Activated T-cell treated with anti-CD3 and anti-CD28 coated beads, Interleukin-2, amount 50 U/mL, for 24 hours (primary cell): Measurements from ENCODE around the gene PRODH.
"Not testable (repeated sequence)": the region's sequence is repeated elsewhere in the genome, so short reads cannot be mapped to it uniquely, and the experiment has no call there.

ENCODE experiments used
- DNase-seq: peaks from one replicate; pipeline ENCODE4 v3.0.0-alpha.2; 2020
- H3K27ac Mint-ChIP-seq: 2 replicates; pipeline ENCODE4 v1.8.0; 2020; ENCODE audit warnings: mild to moderate bottlenecking, mixed read lengths
- H3K27me3 Mint-ChIP-seq: 2 replicates; pipeline ENCODE4 v1.8.0; 2020; ENCODE audit warnings: mixed read lengths
- H3K36me3 Mint-ChIP-seq: 2 replicates; pipeline ENCODE4 v1.8.0; 2020; ENCODE audit warnings: low read depth, mixed read lengths
- H3K4me1 Mint-ChIP-seq: 2 replicates; pipeline ENCODE4 v1.8.0; 2020; ENCODE audit warnings: low read depth, mixed read lengths
- H3K4me3 Mint-ChIP-seq: 2 replicates; pipeline ENCODE4 v1.8.0; 2020; ENCODE audit warnings: mild to moderate bottlenecking, moderate library complexity, mixed read lengths
- H3K9me3 Mint-ChIP-seq: 2 replicates; pipeline ENCODE4 v1.8.0; 2020; ENCODE audit warnings: mixed read lengths

Gene PRODH

DNA sequence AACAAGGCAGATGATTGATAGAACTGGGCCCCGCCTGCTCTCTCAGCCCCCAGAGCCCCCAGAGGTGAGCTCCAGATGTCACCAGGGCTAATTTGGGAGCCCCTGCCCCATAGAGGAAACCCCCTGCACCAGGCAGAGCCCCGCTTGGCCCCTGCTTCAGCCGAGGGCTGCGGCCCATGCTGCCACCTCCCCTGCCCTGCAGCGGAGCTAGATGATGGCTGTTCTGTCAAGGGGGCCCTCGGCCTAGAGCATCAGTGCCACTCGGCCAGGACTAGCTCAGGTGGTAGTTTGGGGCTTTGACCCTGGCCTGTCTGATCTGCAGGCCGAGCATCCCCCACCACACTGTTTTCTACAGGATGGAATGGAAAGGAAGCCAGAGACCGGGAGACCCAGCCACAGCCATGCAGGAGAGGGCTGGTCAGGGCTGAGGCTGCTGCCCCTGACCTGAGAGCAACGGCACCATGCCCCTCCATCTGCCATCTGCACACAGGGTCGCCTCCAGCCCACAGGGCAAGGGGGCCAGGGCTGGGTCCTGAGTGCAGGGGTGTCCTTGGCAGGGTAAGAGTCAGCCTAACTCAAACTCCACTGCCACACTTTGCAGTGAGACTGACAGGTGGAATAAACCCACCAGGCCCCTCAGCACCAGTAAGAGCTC, 24.2 kb upstream of the PRODH start:
- H3K36me3 Mint-ChIP-seq, H3K27me3 Mint-ChIP-seq, H3K4me3 Mint-ChIP-seq, H3K27ac Mint-ChIP-seq, DNase-seq, H3K9me3 Mint-ChIP-seq, H3K4me1 Mint-ChIP-seq: not testable (repeated sequence)

DNA sequence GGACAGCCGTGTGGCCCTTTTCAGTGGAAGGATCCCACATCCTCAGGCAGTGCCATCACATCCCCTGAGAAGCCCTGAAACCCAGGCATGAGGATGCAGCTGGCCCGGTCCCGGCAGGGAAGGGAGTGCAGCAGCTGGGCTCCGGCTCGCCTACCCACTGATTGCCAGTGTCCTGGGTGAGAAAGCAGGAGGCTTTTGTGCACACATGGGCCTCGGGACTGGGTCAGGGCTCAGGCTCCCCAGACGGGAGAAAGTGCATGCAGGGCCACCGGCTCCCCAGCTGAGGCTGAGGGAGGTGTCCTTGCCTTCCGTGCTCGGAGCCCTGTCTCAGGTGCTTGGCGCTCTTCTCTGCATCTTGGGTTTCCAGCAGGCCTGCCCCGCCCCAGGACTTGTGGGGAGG, 23.6 kb upstream of the PRODH start:
- H3K36me3 Mint-ChIP-seq, H3K27me3 Mint-ChIP-seq, H3K4me3 Mint-ChIP-seq, H3K27ac Mint-ChIP-seq, DNase-seq, H3K4me1 Mint-ChIP-seq, H3K9me3 Mint-ChIP-seq: not testable (repeated sequence)

DNA sequence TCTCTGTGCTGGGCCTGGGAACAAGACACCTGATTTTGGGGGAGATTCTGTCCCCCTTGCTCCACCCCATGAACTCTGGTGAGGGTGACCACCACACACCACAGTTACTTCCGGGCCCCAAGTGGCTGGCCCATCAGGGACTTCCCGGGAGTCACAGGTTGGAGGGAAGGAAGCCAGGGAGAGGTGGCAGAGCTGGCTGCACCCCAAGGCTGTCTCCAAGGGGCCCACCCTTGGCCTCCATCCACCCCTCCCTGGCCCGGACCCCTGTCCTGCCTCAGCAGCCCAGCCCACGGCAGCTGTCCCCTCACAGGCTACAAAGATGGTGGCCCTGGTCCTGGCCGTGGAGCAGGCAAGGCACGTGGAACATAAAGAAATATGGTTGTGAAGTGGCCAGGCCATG, 23.2 kb upstream of the PRODH start:
- not testable (repeated sequence) for H3K9me3 Mint-ChIP-seq, H3K27ac Mint-ChIP-seq, H3K36me3 Mint-ChIP-seq, H3K4me3 Mint-ChIP-seq, H3K4me1 Mint-ChIP-seq, H3K27me3 Mint-ChIP-seq
- peak; percentile 11 for DNase-seq

DNA sequence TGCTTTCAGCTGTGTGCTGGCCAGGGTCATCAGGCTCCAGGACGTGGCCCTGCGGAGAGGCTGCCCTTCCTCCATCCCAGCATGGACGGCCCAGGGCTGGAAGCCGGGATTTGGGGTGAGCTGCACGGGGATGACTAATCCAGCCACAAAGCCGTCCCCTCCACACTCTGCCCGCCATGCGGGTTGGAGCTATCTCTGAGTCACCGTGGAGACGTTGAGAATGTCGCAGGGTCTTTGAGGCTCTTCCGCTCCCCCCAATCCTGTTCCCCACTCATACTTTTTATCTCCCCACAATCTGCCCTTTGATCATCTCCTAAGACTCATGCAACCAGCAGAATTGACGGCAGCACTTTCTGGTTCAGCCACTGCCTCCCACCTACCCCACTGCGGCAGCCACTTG, 22.6 kb upstream of the PRODH start:
- peak overlapping the region; percentile 1 for H3K27ac Mint-ChIP-seq
- H3K4me3 Mint-ChIP-seq, H3K4me1 Mint-ChIP-seq, H3K9me3 Mint-ChIP-seq, H3K27me3 Mint-ChIP-seq, H3K36me3 Mint-ChIP-seq: not testable (repeated sequence)
- DNase-seq, result peak; percentile 31

DNA sequence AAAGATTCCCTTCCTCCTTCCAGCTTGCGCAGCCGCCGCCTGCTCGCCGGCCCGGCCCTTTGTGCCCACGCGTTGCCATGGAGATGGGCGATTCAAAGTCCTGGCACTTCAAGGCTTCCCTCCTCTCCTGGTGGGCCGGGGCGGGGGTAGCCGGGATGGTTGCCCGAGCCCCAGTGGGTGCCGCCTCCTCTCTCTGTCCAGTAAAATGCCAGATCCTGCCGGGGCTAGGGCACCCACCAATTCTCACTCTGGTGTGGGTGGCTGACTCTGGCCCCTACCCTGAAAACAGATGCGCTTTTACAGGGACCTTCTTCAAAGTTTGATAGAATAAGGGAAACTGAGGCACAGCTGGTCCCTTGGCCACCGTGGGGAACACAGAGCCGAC, 22.2 kb upstream of the PRODH start:
- not testable (repeated sequence) for H3K9me3 Mint-ChIP-seq, H3K4me3 Mint-ChIP-seq, H3K27me3 Mint-ChIP-seq, H3K27ac Mint-ChIP-seq, H3K36me3 Mint-ChIP-seq, H3K4me1 Mint-ChIP-seq, DNase-seq

DNA sequence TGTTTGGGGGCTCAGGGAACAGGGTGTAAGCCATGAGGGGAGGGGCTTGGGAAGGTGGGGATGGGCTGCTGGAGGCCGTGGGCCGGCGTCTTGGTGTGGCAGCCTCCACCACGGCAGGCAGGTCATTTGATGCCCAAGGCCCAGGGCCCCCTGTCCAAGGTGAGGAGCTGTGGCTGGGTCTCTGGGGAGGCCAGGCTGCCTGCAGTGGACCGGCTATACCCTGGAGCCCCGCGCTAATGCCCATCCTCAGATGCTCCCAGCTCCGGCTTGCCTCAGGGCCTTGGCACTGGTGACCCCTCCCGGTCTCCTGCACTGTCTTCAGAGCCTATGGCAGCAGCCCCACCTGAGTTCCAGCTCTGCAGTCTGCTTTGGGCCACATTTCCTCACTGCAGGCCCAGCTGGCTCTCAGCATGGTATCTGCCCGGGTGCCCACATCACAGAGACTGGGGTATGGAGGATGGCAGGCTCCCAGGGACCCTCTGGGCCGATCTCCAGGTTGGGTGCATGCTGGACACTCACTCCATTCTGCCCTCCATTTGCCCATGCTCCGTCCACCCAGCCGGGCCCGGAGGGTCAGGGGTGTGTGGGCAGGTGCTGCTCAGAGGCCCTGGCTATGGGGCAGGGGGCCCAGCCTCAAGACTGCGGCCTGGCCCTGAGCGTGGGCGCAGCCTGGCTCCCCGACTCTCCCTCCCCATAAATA, 21.7 kb upstream of the PRODH start:
- not testable (repeated sequence) for H3K4me3 Mint-ChIP-seq, H3K27ac Mint-ChIP-seq, H3K4me1 Mint-ChIP-seq, H3K36me3 Mint-ChIP-seq, H3K9me3 Mint-ChIP-seq, H3K27me3 Mint-ChIP-seq
- DNase-seq, result peak; percentile 26

DNA sequence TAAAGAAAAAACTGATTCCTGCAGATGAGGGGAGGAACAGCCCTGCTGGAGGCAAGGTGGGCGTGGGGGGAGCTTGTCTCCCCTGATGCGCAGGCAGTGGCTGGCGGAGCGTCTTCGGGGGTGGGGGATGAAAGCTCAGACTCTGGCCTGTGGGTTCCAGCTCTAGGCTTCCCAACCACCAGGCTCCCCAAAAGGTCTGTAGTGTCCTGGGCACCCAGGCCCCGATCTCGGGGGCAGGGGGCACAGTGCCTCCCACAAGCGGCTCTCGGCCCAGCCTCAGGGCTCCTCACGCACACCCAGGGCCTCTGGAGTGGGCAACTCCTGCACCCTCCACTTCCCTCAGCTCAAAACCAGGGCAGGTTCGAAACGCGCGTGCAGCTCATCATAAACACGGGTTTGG, 20.9 kb upstream of the PRODH start:
- not testable (repeated sequence) for H3K27ac Mint-ChIP-seq, H3K9me3 Mint-ChIP-seq, DNase-seq, H3K36me3 Mint-ChIP-seq, H3K4me1 Mint-ChIP-seq, H3K27me3 Mint-ChIP-seq, H3K4me3 Mint-ChIP-seq

DNA sequence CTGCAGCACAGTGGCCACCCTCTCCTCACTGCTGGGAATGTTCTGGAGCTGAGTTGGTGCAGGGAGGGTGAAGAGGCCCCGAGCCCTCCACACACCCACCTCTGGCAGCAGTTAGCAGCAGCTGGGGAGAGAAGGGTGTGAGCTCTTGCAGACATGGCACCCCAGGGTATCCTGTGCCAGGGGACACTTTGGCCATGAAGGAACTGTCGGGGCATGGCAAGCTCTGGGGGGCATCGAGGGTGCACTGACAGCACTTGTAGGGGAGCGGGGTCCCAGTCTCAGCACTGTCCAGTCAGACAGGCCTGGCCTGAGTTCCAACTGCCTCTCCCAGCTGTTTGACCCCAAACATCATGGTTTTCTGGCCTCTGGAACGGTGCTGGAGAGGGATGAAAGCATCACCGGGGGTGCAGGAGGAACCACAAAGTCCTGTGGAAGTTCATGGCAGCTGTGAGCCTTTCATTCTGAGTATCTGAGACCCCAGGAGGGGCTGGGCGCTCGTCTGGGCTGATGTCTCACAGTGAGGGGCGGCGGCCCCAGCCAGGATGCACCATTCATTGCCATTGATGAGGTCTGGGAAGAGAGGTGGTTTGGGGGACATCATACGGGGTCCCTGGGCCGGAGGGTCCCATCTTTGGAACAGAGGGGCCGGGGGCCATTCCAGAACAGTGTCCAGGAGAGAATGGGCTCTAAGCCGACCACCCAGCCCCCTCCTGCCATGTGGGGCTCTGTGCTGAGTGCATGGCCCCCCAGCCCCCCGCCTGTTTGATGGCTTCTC, 20.2 kb upstream of the PRODH start:
- H3K27ac Mint-ChIP-seq, H3K36me3 Mint-ChIP-seq, H3K4me3 Mint-ChIP-seq, H3K27me3 Mint-ChIP-seq, H3K4me1 Mint-ChIP-seq, H3K9me3 Mint-ChIP-seq: not testable (repeated sequence)
- peak; percentile 24 for DNase-seq

DNA sequence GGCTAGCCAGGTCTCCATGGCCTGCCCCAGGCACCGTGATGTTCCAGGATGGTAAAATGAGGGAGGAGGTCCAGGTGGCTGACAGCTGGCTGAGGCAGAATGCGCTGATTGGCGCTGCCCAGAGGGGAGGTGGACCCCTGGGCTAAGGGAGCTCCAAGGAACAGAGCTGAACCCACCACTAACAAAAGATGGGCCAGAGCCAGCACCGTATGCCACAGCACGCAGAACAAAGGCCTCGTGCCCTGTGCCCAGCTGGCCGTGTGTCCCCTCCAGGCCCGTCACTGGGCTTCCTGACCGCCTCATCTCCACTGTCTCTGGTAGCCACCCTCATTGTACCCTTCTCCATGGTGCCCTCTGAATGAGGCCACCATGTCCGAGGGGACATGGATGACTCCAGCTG, 19.6 kb upstream of the PRODH start:
- Mint-ChIP-seq H3K27ac (no peak overlapping the region), H3K27me3 (peaks cover 10% of the 10 kb centered on the region), H3K9me3 (no peaks in the 10 kb centered on the region), H3K4me3 (no peak overlapping the region), H3K36me3 (no peaks in the 10 kb centered on the region), H3K4me1 (peaks cover 2% of the 10 kb centered on the region)
- DNase-seq, result no peak

DNA sequence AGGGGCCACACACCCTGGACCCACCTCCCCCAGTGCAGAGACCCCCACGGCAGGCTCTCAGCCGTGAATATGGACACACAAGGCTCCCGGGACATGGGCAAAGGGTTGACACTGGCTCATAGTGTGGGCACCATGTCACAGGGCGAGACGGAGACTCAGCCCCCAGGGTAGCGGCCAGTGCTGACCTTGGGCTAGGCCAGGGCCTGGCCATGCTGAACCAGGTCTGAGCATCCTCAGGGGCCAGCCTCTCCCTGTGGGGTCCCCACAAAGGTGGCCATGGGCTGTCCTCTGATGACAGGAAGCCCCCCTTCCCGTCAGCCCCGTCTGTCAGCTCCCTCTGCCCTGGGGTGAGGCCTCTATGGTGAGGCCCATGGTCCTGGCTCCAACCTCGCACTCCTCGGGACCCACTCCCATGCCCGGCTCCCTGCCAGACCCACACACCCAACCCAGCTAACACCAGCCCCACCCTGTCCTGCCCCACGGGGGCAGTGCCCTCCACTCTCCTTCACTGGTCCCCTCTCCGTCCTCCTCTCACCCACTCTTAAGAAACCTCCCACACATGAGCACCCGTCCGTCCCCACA, 19.0 kb upstream of the PRODH start:
- Mint-ChIP-seq H3K9me3 (no peaks in the 10 kb centered on the region), H3K27me3 (peaks cover 14% of the 10 kb centered on the region), H3K4me3 (no peak overlapping the region), H3K36me3 (no peaks in the 10 kb centered on the region), H3K4me1 (peaks cover 2% of the 10 kb centered on the region), H3K27ac (no peak overlapping the region)
- no peak for DNase-seq

DNA sequence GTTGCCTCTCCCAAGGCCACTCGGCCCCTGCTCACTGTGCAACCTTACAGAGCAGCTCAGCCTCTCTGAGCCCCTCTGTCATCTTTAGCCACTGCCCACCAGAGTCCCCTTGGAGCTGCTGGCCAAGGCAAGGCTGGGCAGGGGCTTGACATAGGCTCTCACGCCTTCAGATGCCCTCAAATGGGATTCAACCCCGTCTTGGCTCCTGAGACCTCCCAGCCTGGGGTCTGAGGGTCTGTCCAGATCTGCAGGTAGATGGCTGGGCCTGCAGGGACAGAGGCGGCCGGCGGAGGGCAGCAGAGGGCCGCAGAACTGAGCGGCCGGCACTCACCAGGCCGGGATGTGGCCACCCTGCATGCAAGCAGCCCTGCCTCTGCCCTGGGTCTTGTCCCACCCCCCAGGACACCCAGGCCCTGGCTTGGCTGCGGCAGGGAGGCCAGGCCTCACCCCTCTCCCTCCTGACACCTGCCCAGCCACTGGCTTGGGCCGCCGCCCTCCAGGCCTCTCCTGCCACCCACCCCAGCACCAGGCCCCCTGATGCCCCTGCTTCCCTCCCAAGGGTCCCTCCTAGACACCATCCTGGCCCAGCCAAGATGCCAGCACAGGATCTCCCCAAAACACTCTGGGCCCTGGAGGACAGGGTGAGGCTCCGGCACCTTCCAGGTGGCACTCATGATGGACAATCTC, 18.4 kb upstream of the PRODH start:
- not testable (repeated sequence) for H3K9me3 Mint-ChIP-seq, H3K4me1 Mint-ChIP-seq, H3K27ac Mint-ChIP-seq, H3K4me3 Mint-ChIP-seq, H3K36me3 Mint-ChIP-seq
- H3K27me3 Mint-ChIP-seq, result peaks cover 19% of the 10 kb centered on the region
- peak; percentile 78 for DNase-seq

DNA sequence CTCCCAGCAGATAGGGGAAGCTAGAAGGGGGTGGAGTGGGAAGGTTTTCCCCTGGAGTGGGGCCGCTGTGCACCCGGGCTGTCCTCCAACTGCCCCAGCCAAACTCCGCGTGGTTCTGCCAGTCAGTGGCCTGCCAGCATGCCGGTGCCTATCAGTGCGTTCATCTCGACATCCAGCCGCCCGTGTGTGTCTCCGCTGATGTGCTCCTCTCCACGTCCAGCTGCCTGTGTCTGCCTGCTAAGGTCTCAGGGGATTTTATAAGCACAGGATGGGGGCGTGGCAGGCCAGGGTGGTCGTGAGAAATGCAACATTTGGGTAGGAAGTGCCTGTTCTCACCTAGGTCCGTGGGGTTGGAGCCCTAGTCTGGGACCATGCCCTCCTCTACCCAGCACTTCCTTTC, 17.0 kb upstream of the PRODH start:
- H3K27me3 Mint-ChIP-seq, result peaks cover 27% of the 10 kb centered on the region
- not testable (repeated sequence) for H3K36me3 Mint-ChIP-seq, H3K27ac Mint-ChIP-seq, H3K4me3 Mint-ChIP-seq, H3K4me1 Mint-ChIP-seq, H3K9me3 Mint-ChIP-seq
- peak; percentile 20 for DNase-seq

DNA sequence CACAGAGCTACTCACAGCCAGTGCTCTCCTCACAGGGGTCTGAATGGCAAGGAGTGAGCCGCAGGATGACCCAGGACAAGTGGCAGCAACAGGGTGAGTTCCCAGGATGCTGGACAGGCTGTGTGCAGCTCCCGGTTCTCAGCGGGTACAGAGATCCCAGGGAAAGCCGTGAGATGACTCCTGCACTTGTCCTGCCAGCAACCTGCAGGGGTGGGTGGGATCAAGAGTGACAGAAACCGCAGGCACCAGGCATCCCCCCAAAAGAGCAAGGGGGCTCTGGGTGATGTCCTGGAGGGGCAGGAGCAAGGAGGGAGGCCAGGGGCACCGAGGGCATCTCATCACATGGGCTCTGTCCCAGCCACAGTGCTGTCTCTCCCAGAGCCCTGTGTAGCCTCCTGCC, 15.9 kb upstream of the PRODH start:
- H3K9me3 Mint-ChIP-seq, result no peaks in the 10 kb centered on the region
- H3K36me3 Mint-ChIP-seq, result no peaks in the 10 kb centered on the region
- H3K27ac Mint-ChIP-seq, result no peak overlapping the region
- H3K4me3 Mint-ChIP-seq, result no peak overlapping the region
- H3K27me3 Mint-ChIP-seq, result peaks cover 32% of the 10 kb centered on the region
- no peaks in the 10 kb centered on the region for H3K4me1 Mint-ChIP-seq
- no peak for DNase-seq

DNA sequence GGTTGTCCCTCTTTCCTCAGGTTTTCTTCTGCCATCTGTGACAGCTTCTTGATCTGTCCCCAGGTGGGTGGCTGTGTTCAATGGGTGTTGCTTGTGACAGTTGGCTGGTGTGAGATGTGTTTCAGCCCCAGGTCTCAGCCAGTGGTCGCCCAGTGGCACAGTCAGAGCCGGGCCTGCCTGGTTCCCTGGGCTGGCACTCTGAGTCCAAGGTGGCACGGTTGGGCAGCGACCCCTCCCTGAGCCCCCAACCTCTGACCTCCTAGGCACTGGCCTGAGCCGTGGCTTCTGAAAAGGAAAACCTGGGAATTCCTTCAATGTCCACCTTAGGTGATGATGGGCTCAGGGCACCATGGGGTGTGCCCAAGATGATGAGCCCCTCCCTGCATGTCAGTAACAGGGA, 14.0 kb upstream of the PRODH start:
- Mint-ChIP-seq H3K4me1 (no peaks in the 10 kb centered on the region), H3K4me3 (no peak overlapping the region), H3K27me3 (peaks cover 30% of the 10 kb centered on the region), H3K36me3 (no peaks in the 10 kb centered on the region), H3K9me3 (no peaks in the 10 kb centered on the region), H3K27ac (no peak overlapping the region)
- no peak for DNase-seq

DNA sequence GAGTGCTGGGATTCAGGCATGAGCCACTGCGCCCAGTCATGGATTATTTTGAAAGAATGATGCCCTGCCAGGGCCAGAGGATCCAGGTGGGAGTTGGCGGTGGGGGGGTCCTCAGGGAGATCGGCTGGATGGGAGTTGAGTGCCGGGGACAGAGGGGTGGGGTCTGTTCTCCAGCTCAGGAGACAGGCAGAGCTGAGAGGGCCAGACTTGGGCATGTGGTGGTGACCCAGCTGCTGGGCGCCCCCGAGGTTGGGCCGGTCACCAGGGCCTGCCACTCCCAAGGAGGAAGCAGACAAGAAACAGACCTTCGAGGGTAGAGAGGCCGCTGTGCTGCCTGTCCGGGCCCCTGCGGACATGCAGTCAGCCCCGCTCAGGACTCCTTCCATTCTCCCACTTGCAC, 11.8 kb upstream of the PRODH start:
- Mint-ChIP-seq H3K27ac (no peak overlapping the region), H3K27me3 (peaks cover 27% of the 10 kb centered on the region), H3K4me1 (no peaks in the 10 kb centered on the region), H3K9me3 (no peaks in the 10 kb centered on the region), H3K4me3 (no peak overlapping the region), H3K36me3 (no peaks in the 10 kb centered on the region)
- DNase-seq, result no peak
